Astrocyte of the hippocampus (primary cell): ENCODE data around the gene AURKA.
"Not testable (repeated sequence)": the region's sequence is repeated elsewhere in the genome, so short reads cannot be mapped to it uniquely, and the experiment has no call there.

Source experiments
- DNase-seq: peaks from one replicate; pipeline ENCODE4 v3.0.0; 2011; ENCODE audit warnings: low read depth, low spot score

The AURKA gene

GRCh38 chr20:56359212-56360132, 32.5 kb downstream of the AURKA start:
- peak; percentile 84 for DNase-seq

GRCh38 chr20:56358600-56359211, 33.3 kb downstream of the AURKA start, which contains the start of gene FAM210B:
Gene FAM210B (plus strand): TSS chr20:56358974. CDS start chr20:56359006, 32 bp downstream.
- peak; percentile 97 for DNase-seq

- no peak for DNase-seq
Measured at GRCh38 chr20:56358070-56358469, 33.9 kb downstream of the AURKA start.

DNA sequence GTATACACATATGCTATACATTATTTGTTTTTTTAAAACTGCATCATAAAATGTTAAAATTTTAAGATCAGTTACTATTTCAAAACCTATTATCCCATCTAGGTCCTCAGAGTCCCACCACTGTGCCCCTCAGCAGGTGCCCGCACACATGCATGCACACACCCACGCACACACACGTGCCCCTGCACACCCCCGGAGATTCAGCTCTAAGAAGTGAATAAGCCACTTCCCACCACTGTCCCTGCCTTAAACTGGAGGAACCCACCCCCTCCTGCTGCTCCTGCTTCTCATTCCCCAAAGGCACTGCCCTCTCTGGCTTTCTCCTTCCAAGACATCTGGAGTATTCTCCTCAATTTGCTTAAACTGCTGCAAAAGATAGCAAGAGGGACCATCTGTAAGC, 38.7 kb downstream of the AURKA start:
- no peak for DNase-seq

DNA sequence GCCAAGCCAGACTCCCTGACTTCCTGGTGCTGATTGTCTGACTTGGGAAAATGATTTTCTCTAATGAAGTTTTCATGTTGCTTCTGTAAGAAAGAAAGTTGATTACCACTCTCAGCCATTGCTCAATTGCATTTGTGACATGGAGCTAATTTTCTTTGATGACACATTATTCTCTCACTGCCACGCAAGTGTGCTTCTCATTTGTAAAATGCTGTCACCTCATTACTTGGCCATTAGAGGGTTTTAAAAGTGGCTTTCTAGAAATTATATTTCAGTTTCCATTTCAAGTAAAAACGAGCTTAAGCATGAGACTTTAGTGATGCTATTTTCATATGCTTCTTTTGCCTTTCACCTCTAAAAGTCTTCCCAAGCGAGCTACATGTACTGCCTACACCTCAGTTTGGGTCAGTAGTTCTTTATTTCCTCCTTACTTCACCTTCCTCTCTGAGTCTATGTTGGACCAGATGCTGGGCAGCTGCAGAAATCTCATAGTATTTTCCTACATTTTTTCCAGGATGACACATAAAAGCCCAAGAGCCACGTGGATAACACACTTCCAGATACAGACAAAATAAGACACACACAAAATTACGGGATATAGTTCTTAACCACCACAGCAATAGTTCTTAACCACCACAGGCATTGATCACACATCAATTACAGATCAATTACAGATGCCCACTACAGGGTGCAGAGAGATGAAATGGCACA, 39.5 kb downstream of the AURKA start:
- DNase-seq = no peak

DNA sequence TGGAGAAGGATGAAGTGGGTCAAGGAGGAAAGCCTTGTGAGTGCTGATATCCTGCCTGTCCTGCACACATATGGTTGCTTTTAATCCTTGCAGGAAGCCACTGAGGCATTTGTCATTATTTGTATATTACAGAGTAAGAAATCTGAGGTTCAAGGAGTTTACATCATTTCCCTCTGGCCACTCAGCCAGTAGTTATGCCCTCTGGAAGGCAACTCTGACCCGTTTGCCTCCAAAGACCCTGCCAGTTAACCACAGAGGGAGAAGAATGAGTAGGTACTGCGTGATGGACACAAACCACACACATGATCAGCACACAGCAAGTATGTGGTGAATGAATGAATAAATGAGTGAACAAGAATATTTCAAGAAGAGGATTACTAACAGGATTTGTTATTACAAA, 41.2 kb downstream of the AURKA start:
- no peak for DNase-seq

DNA sequence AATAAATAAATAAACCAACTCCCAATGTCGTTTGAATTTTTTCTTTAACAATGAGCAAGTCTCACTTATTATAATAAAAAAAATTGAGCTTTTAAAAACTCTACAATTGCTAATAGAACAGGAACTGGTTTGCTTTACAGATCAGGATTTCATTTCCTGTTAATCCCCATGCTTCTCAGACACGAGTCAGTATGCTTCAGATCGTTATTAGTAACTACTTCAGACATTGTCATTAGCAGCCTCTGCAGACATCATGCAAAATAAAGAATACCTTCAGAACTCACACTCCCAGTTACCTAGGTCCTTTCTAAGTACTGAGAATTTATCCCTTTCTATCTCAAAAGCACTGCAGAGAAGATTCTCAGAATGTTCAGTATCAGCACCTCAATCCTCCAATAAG, 43.3 kb downstream of the AURKA start:
- DNase-seq = no peak

GRCh38 chr20:56348305-56348693, 43.7 kb downstream of the AURKA start:
- DNase-seq = peak; percentile 31

GRCh38 chr20:56347628-56348304, 44.2 kb downstream of the AURKA start:
- no peak for DNase-seq

DNA sequence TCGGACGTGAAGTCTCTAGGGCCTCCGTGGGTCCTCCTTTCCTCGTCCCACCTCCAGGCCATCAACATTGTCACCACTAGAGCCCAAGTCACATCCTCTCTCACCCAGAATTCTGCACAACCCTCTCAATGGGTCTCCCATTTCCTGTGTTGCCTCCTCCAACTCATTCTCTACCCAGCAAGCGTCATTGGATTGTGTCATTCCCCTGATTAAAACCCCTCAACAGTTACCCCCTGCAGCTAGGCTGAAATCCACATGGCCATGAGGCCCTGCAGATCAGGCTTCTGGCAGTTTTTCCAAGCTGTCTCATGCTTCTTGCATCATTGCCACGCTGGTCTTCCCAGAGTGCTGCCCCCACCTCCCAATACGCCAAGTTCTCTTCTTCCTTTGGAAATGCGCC, 46.1 kb downstream of the AURKA start:
- no peak for DNase-seq

- peak; percentile 71 for DNase-seq
Measured at GRCh38 chr20:56343861-56344381, 48.1 kb downstream of the AURKA start.

DNA sequence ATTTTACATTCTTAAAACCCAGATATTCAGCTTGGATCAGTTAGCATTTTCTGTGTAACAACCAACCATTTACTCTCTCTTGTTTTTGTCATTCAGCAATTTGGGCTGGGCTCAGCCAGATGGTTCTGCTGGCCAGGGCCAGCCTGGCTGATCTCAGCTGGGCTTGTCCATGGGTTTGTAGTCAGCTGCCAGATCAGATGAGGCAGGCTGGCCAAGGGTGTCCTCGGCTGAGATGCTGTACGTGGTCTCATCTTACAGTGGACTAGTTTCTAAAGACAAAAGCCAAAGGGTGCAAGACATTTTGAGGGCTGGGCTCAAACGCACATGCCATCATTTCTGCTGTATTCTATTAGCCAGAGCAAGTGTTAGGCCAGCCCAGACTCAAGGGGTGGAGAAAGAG, 49.2 kb downstream of the AURKA start:
- no peak for DNase-seq

GRCh38 chr20:56336709-56337108, 55.3 kb downstream of the AURKA start:
- not testable (repeated sequence) for DNase-seq

- DNase-seq = peak; percentile 62
Measured at GRCh38 chr20:56328861-56329260, 63.2 kb downstream of the AURKA start.

DNA sequence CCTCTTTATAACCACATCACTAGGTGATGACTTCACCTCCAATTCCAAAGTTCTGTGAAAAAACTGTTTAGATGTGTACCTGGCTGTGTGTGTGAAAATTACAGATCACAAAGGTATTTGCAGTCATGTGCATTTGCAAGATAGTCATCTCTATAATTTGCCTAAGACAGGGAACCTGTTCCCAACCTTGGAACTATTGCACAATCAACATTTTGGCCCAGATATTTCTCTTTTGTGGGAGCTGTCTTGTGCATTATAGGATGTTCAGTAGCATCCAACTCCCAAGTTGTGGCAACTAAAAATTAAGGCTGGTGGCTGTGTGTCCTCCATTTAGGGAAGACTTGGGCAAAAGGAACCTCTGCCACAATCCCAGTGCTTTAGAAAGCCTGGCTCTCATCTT, 67.2 kb downstream of the AURKA start:
- DNase-seq = no peak

GRCh38 chr20:56323656-56324055, 68.4 kb downstream of the AURKA start:
- no peak for DNase-seq

- no peak for DNase-seq
Measured at GRCh38 chr20:56323206-56323605, 68.8 kb downstream of the AURKA start.

GRCh38 chr20:56322681-56323080, 69.3 kb downstream of the AURKA start:
- DNase-seq = no peak
